ENCODE data around the gene NEDD4L. TPM values are rescaled to one million over a fixed set of nuclear protein-coding genes. Genes with fewer than 3 reads are reported as not detected.

The NEDD4L gene
- total and polyA plus RNA-seq, 10 of the 15 experiments (the other 5 are each of a cell fraction or from before 2014, with no cell fraction given), result 7.4 to 24.0 (median 17.7) TPM

GRCh38 chr18:58241877-58242276, 197.9 kb downstream of the NEDD4L start:
- no peak; the same call in 2 of the 3 replicates for ATAC-seq
- no TSS peak for BruUV-seq (replicated peaks)
- Histone ChIP-seq H3K9ac (ENCODE audit: control insufficient read depth, insufficient read depth, low read length) (no peak overlapping the region), H3K4me1 (ENCODE audit: control insufficient read depth, insufficient read depth, low read length) (no peaks in the 10 kb centered on the region), H3K4me3 (no peak overlapping the region), H4K20me1 (ENCODE audit: control insufficient read depth, insufficient read depth) (no peaks in the 10 kb centered on the region), H3K9me3 (replicated peaks; ENCODE audit: control insufficient read depth, insufficient read depth, low read length) (no peaks in the 10 kb centered on the region), H3K27ac (ENCODE audit: control insufficient read depth, insufficient read depth) (no peak overlapping the region), H3K79me2 (ENCODE audit: control insufficient read depth, insufficient read depth, low read length) (no peaks in the 10 kb centered on the region), H2AFZ (ENCODE audit: control insufficient read depth, low read depth, low read length) (no peak overlapping the region), H3K27me3 (replicated peaks in 1 of 2; ENCODE audit: control insufficient read depth in 2 of 2, insufficient read depth in 2 of 2, low read length in 1 of 2) (no peaks in the 10 kb centered on the region), H3K36me3 (ENCODE audit: control insufficient read depth in 2 of 2, insufficient read depth in 2 of 2, low read length in 1 of 2) (no peaks in the 10 kb centered on the region), H3K4me2 (ENCODE audit: control insufficient read depth, insufficient read depth) (no peak overlapping the region)
- intact Hi-C loops (cut with micrococcal nuclease; ENCODE audit: unreplicated experiment), result no loop called here
- ChIA-PET POLR2A (no interaction called here), SMC1A (ENCODE audit: uncharacterized antibody, unreplicated experiment) (interaction anchor here (0.7 to 2.5 kb wide), 7 partner anchors 9 to 97 kb away, joined by 3 to 9 read pairs (median 3); no protein-coding TSS in a partner anchor), CTCF (interaction anchor here (0.6 to 1.2 kb wide), 2 partner anchors 61 to 108 kb away, joined by 3 to 4 read pairs; no protein-coding TSS in a partner anchor), RAD21 (ENCODE audit: unreplicated experiment) (interaction anchor here (1.3 kb wide), 1 partner anchor 51 kb away, joined by 3 read pairs; no protein-coding TSS in a partner anchor)
- TF ChIP-seq CREM (IDR thresholded peaks at IDR 0.05; ENCODE audit: low read depth) (peak; percentile 22; the same call in 1 of the 2 replicates), ZNF217 (IDR thresholded peaks at IDR 0.05) (no peak), PBX3 (IDR thresholded peaks at IDR 0.05; ENCODE audit: insufficient replicate concordance, low read depth, low read length) (no peak), POU2F2 (IDR thresholded peaks at IDR 0.05; ENCODE audit: borderline replicate concordance, low read depth, low read length) (no peak), ASH2L (IDR thresholded peaks at IDR 0.05; ENCODE audit: borderline replicate concordance, low read depth) (no peak), YBX1 (IDR thresholded peaks at IDR 0.05) (no peak), HSF1 (IDR thresholded peaks at IDR 0.05; ENCODE audit: low read depth, low read length) (no peak)
- DNase-seq (ENCODE audit: low read depth, low spot score), result no peak
- no peak for FAIRE-seq
- in situ Hi-C loops (cut with MboI), result no loop called here
- WGBS (ENCODE audit: insufficient coverage, insufficient replicate concordance, low lambda C conversion rate, missing lambda C conversion rate), result 14% methylated on average over 6 of the region's 6 CpGs
